ENCODE results near the gene TRAF5.
"Not testable (repeated sequence)": the region's sequence is repeated elsewhere in the genome, so short reads cannot be mapped to it uniquely, and the experiment has no call there.

TRAF5 gene

GRCh38 chr1:211376807-211377470 lies 50.3 kb downstream of the TRAF5 start:
- FAIRE-seq (no peak), DNase-seq (ENCODE audit: insufficient read length, low spot score) (no peak)

- DNase-seq (ENCODE audit: insufficient read length, low spot score) (no peak), FAIRE-seq (no peak)
Measured at GRCh38 chr1:211377539-211378450, 51.2 kb downstream of the TRAF5 start.

GRCh38 chr1:211378844-211379243 lies 52.2 kb downstream of the TRAF5 start:
- FAIRE-seq (no peak), DNase-seq (ENCODE audit: insufficient read length, low spot score) (no peak)

- DNase-seq (ENCODE audit: insufficient read length, low spot score) (no peak), FAIRE-seq (no peak)
Measured at GRCh38 chr1:211379446-211379845, 52.8 kb downstream of the TRAF5 start.

- no peak for DNase-seq (ENCODE audit: insufficient read length, low spot score)
- FAIRE-seq, result peak; percentile 79
Measured at GRCh38 chr1:211381481-211382181, 55.0 kb downstream of the TRAF5 start.

- DNase-seq (ENCODE audit: insufficient read length, low spot score), result no peak
- no peak for FAIRE-seq
Measured at GRCh38 chr1:211382182-211382713, 55.6 kb downstream of the TRAF5 start.

GRCh38 chr1:211382714-211383480 lies 56.3 kb downstream of the TRAF5 start:
- FAIRE-seq, result peak; percentile 92
- peak; percentile 69 for DNase-seq (ENCODE audit: insufficient read length, low spot score)

- no peak for FAIRE-seq
Measured at GRCh38 chr1:211384524-211384923, 57.9 kb downstream of the TRAF5 start.

GRCh38 chr1:211386921-211387320 lies 60.3 kb downstream of the TRAF5 start:
- FAIRE-seq, result no peak
- no peak for DNase-seq (ENCODE audit: insufficient read length, low spot score)

More at GRCh38 chr1:211384524-211384923, 57.9 kb downstream of the TRAF5 start:
- no peak for DNase-seq (ENCODE audit: insufficient read length, low spot score)

GRCh38 chr1:211390829-211391228 lies 64.2 kb downstream of the TRAF5 start:
- FAIRE-seq, result not testable (repeated sequence)

GRCh38 chr1:211393203-211393602 lies 66.6 kb downstream of the TRAF5 start:
- FAIRE-seq (no peak), DNase-seq (ENCODE audit: insufficient read length, low spot score) (no peak)

More at GRCh38 chr1:211390829-211391228, 64.2 kb downstream of the TRAF5 start:
- DNase-seq (ENCODE audit: insufficient read length, low spot score), result not testable (repeated sequence)

- DNase-seq (ENCODE audit: insufficient read length, low spot score); FAIRE-seq: not testable (repeated sequence)
Measured at GRCh38 chr1:211398266-211398930, 71.8 kb downstream of the TRAF5 start.

- not testable (repeated sequence) for DNase-seq (ENCODE audit: insufficient read length, low spot score); FAIRE-seq
Measured at GRCh38 chr1:211399851-211400393, 73.3 kb downstream of the TRAF5 start.

- not testable (repeated sequence) for DNase-seq (ENCODE audit: insufficient read length, low spot score); FAIRE-seq
Measured at GRCh38 chr1:211401751-211402150, 75.1 kb downstream of the TRAF5 start.

GRCh38 chr1:211406086-211406485 lies 79.5 kb downstream of the TRAF5 start:
- FAIRE-seq, result not testable (repeated sequence)

GRCh38 chr1:211407749-211408148 lies 81.1 kb downstream of the TRAF5 start:
- FAIRE-seq; DNase-seq (ENCODE audit: insufficient read length, low spot score): not testable (repeated sequence)

More at GRCh38 chr1:211406086-211406485, 79.5 kb downstream of the TRAF5 start:
- DNase-seq (ENCODE audit: insufficient read length, low spot score), result not testable (repeated sequence)

GRCh38 chr1:211411639-211412038 lies 85.0 kb downstream of the TRAF5 start:
- no peak for DNase-seq (ENCODE audit: insufficient read length, low spot score)
- FAIRE-seq, result no peak

- FAIRE-seq (no peak), DNase-seq (ENCODE audit: insufficient read length, low spot score) (no peak)
Measured at GRCh38 chr1:211415700-211416099, 89.1 kb downstream of the TRAF5 start.

- peak; percentile 31 for FAIRE-seq
- DNase-seq (ENCODE audit: insufficient read length, low spot score), result not testable (repeated sequence)
Measured at GRCh38 chr1:211416246-211416627, 89.6 kb downstream of the TRAF5 start.
